Colonic mucosa (tissue), 4 donors: Measurements from ENCODE around the gene NEGR1. TPM values are rescaled to one million over a fixed set of nuclear protein-coding genes. Genes with fewer than 3 reads are reported as not detected.
A peak's percentile ranks its signal among the peaks of the same experiment; 100 is the strongest.

Source experiments
- DNase-seq: peaks from one replicate; pipeline ENCODE4 v3.0.0-alpha.2; 2020
- H3K27ac ChIP-seq: fragments of 200-600 bp; one replicate; pipeline ENCODE4 v1.8.0; 2021
- H3K27me3 ChIP-seq: fragments of 200-600 bp; one replicate; pipeline ENCODE4 v1.8.0; 2021
- H3K36me3 ChIP-seq: fragments of 200-600 bp; one replicate; pipeline ENCODE4 v1.8.0; 2021
- H3K4me1 ChIP-seq: fragments of 200-600 bp; one replicate; pipeline ENCODE4 v1.8.0; 2021; ENCODE audit warnings: mild to moderate bottlenecking
- H3K4me3 ChIP-seq: fragments of 200-600 bp; one replicate; pipeline ENCODE4 v1.8.0; 2021
- H3K9ac ChIP-seq, 2 donors: one replicate each; pipeline ENCODE4 v1.7.0; 2013; ENCODE audit warnings: control low read depth in 2 of 2, low read depth in 2 of 2, low read length in 2 of 2
- H3K9me3 ChIP-seq: fragments of 200-600 bp; one replicate; pipeline ENCODE4 v1.8.0; 2021
- CTCF ChIP-seq: fragments of 200-600 bp; IDR thresholded peaks from one replicate; pipeline ENCODE4 v1.8.0; 2022; ENCODE audit warnings: antibody characterized with exemption, mild to moderate bottlenecking
- intact Hi-C: fragments of 100-400 bp; cut with DNase I; formaldehyde crosslinking; loops from one replicate; pipeline ENCODE4 v1.14.1; 2022
- total RNA-seq, 2 donors: library from RNA; stranded (reverse); fragmentation: NEBNext Ultra II Directional in 1 of 2; extraction: Animal tissue kit (Norgen Biotek cat#: 25700) in 1 of 2; gene quantifications; one replicate each; pipeline ENCODE4 v1.2.1, GENCODE V29; 2021
- donor health status: healthy.
- donor health status: DM: no; HTN: no; CAD: no.
- donor health status: DM: no; HTN: no; CAD: no.

Gene NEGR1
- total RNA-seq, 2 donors from 2014 or later: 4.0 to 9.2 TPM

- H3K27ac ChIP-seq: no peak overlapping the region
- H3K4me3 ChIP-seq: no peak overlapping the region
- H3K9me3 ChIP-seq: no peaks in the 10 kb centered on the region
- H3K36me3 ChIP-seq: no peaks in the 10 kb centered on the region
- H3K4me1 ChIP-seq: no peaks in the 10 kb centered on the region
- no peak for TF ChIP-seq CTCF
- DNase-seq: no peak
- H3K9ac ChIP-seq: no peak overlapping the region
- intact Hi-C loops: no loop called here
- peaks cover 6% of the 10 kb centered on the region for H3K27me3 ChIP-seq
Observed at GRCh38 chr1:72288886-72289285, 6.5 kb upstream of the NEGR1 start.

GRCh38 chr1:72286401-72286800, 4.1 kb upstream of the NEGR1 start:
- no peak for DNase-seq
- Histone ChIP-seq H3K27me3 (peaks cover 7% of the 10 kb centered on the region), H3K9ac (no peak overlapping the region), H3K27ac (no peak overlapping the region), H3K9me3 (no peaks in the 10 kb centered on the region), H3K4me3 (no peak overlapping the region), H3K36me3 (no peaks in the 10 kb centered on the region), H3K4me1 (no peaks in the 10 kb centered on the region)
- no peak for TF ChIP-seq CTCF
- intact Hi-C loops: no loop called here

- Histone ChIP-seq H3K36me3 (no peaks in the 10 kb centered on the region), H3K27ac (no peak overlapping the region), H3K9ac (peak overlapping the region in 1 of 2 donors; percentile 41), H3K27me3 (peaks cover 7% of the 10 kb centered on the region), H3K9me3 (no peaks in the 10 kb centered on the region), H3K4me3 (peak overlapping the region; percentile 49), H3K4me1 (no peaks in the 10 kb centered on the region)
- intact Hi-C loops: no loop called here
- no peak for TF ChIP-seq CTCF
- no peak for DNase-seq
Observed at GRCh38 chr1:72285074-72285425, 2.7 kb upstream of the NEGR1 start.

- Histone ChIP-seq H3K4me3 (peak overlapping the region; percentile 49), H3K4me1 (no peaks in the 10 kb centered on the region), H3K9ac (peak overlapping the region; percentile 41 to 58), H3K27me3 (peaks cover 7% of the 10 kb centered on the region), H3K9me3 (no peaks in the 10 kb centered on the region), H3K36me3 (no peaks in the 10 kb centered on the region), H3K27ac (peak overlapping the region; percentile 82)
- DNase-seq: peak; percentile 22
- intact Hi-C loops: no loop called here
- TF ChIP-seq CTCF: no peak
Observed at GRCh38 chr1:72284348-72285073, 2.2 kb upstream of the NEGR1 start.

GRCh38 chr1:72284084-72284347, 1.7 kb upstream of the NEGR1 start:
- no peaks in the 10 kb centered on the region for H3K36me3 ChIP-seq
- peak overlapping the region; percentile 49 for H3K4me3 ChIP-seq
- intact Hi-C loops: no loop called here
- peak overlapping the region; percentile 82 for H3K27ac ChIP-seq
- no peaks in the 10 kb centered on the region for H3K4me1 ChIP-seq
- peaks cover 7% of the 10 kb centered on the region for H3K27me3 ChIP-seq
- TF ChIP-seq CTCF: no peak
- H3K9ac ChIP-seq: peak overlapping the region in 1 of 2 donors; percentile 58
- no peak for DNase-seq
- no peaks in the 10 kb centered on the region for H3K9me3 ChIP-seq
